GM12873 (cell line): ENCODE results near the gene UROC1.

Experiments
- TF ChIP-seq, protein P1 (sequence below): IDR thresholded peaks from 2 replicates; pipeline ENCODE4 v1.5.1; 2012; ENCODE audit warnings: low read depth, mild to moderate bottlenecking, moderate library complexity, low read length, control low read depth; ENCODE audit not compliant: insufficient read depth; ENCODE audit errors: missing control alignments

The UROC1 gene

DNA sequence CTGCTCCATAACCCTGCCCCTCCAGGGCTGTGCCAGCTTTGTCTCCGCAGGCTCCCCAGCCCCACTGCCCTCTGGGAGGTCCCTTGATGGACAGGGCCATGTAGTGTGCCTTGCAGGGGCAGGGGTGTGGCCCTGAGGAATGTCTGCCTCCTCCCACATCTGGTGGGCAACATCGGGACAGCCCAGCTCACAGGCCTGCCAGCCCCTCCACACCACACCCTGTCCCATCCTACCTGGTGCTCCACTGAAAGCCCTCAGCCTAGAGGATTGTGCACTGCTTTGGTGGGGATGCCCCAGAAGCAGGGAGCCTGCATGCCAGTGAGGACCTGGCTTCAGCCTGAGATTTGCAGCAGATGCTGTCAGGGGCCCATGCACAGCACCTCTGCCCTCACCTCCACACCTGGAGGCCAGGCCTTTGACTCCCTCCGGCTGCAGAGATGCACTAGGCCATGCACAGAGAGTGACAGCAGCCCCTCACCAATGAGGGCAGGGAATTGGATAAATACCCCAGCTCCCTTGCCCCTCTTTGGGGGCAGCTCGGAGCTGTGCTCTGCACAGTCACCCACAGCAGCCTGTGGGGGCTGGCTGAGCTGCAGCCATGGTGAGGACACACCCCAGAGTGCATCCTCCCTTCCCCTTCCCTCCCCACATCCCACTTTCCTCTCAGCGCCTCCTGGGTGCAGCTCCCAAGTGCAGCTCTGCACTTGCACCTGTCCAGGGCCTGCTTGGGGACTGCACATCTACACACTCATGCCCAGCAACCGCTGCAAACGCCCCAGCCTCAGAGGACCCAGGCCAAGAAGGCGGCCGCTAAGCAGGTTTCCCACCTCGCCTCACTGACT, 38.4 kb upstream of the UROC1 start:
- TF ChIP-seq, protein P1, sequence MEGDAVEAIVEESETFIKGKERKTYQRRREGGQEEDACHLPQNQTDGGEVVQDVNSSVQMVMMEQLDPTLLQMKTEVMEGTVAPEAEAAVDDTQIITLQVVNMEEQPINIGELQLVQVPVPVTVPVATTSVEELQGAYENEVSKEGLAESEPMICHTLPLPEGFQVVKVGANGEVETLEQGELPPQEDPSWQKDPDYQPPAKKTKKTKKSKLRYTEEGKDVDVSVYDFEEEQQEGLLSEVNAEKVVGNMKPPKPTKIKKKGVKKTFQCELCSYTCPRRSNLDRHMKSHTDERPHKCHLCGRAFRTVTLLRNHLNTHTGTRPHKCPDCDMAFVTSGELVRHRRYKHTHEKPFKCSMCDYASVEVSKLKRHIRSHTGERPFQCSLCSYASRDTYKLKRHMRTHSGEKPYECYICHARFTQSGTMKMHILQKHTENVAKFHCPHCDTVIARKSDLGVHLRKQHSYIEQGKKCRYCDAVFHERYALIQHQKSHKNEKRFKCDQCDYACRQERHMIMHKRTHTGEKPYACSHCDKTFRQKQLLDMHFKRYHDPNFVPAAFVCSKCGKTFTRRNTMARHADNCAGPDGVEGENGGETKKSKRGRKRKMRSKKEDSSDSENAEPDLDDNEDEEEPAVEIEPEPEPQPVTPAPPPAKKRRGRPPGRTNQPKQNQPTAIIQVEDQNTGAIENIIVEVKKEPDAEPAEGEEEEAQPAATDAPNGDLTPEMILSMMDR = no peak

GRCh38 chr3:126554560-126555525, 37.3 kb upstream of the UROC1 start:
- TF ChIP-seq, protein P1 = no peak

DNA sequence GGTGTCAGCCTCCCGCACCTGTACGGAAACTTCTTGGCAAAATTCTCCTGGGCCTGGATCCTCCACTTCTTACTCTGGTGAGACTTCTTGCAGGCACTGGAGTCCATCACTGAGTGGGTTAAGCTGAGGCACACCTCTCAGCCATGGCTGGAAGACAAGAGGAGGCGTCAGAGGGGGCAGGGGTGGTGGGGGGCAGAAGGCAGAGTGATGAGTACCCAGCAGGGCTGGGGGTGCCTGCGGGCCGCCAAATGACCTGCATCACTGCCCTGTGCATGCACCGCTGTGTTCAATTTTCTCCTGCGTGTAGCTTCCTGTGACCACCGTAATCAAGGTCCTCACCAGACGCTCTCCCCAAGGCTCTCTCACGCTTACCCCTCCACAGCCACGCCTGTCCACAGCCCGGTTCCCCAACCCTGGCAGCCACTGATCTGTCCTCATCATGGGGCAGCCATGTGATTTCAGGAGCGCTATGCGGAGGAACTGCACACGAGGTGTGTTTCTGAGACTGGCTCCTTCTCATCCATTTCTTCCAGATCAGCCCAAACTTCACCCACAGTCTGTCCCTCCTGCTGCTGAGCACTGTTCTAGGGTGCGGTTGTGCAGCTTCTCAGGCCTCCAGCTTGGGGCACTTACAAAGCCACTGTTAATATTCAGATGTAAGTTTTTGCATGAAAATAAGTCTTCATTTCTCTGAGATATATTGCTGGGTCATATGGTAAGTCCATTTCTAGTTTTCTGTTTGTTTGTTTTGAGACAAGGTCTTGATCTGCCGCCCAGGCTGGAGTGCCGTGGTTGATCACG, 35.9 kb upstream of the UROC1 start:
- TF ChIP-seq, protein P1 = no peak

- TF ChIP-seq, protein P1 = no peak
Measured at GRCh38 chr3:126552688-126553283, 35.2 kb upstream of the UROC1 start.

DNA sequence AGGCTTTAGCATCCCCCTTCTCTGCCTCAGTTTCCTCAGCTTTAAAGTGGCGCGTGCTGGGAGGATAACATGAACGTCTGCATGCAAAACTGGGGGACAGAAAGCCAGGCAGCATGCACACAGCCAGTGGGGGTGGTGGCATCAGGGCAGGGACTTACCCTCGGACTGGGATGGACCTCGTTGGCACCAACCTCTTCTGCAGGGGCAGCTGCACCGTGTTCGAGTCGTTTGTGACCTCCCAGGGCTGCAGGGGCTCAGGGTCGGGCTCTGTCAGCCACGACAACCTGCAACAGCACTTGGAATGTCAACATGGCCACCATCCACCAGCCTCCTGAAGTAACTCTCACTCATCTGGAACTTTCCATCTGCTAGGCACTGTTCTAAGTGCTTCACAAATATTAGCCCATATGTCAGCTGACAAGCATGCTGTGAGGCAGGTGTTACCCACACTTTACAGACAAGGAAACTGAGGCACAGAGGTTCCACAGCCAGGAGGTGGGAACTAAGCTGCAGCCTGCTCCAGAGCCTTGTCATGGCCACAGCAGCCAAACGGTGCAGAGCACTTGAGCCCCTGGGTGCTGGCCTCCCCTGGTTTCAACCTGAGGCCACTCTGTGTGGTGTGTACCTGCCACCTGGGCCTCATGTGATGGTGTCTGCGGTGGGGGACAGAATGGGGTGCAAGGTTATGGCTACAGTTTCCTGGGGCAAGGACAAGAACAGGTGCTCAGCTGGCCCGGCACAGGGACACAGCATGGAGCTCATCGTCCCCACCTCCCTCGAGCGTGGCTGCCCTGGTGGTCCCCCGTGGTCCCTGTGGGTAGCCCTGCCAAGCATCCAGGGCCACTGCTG, 34.5 kb upstream of the UROC1 start:
- TF ChIP-seq, protein P1 = no peak

- TF ChIP-seq, protein P1 = no peak
Measured at GRCh38 chr3:126551121-126551838, 33.7 kb upstream of the UROC1 start.
